Measurements from ENCODE around the gene XKR7.

Gene XKR7

GRCh38 chr20:31979713-31980426 is 11.9 kb downstream of the XKR7 start:
- DNase-seq: peak in 1 of 2 experiments; percentile 12

- no peak for DNase-seq
These were observed 13.8 kb downstream of the XKR7 start for GRCh38 chr20:31981784-31982183.

GRCh38 chr20:31984981-31985471 is 17.1 kb downstream of the XKR7 start:
- DNase-seq: peak; percentile 63 to 84

GRCh38 chr20:31987744-31988143 is 19.8 kb downstream of the XKR7 start:
- DNase-seq: peak in 1 of 2 experiments; percentile 15

- DNase-seq: no peak
These were observed 20.6 kb downstream of the XKR7 start for GRCh38 chr20:31988430-31989015.

GRCh38 chr20:31989030-31989645 is 21.2 kb downstream of the XKR7 start:
- DNase-seq: peak in 1 of 2 experiments; percentile 17

GRCh38 chr20:31990641-31991338 is 22.8 kb downstream of the XKR7 start:
- peak; percentile 69 to 83 for DNase-seq

GRCh38 chr20:31991339-31991705 is 23.4 kb downstream of the XKR7 start:
- peak; percentile 69 to 83 for DNase-seq

GRCh38 chr20:31992086-31992485 is 24.1 kb downstream of the XKR7 start:
- DNase-seq: no peak

- no peak for DNase-seq
These were observed 29.0 kb downstream of the XKR7 start for GRCh38 chr20:31996996-31997395.

GRCh38 chr20:31998246-31998645 is 30.3 kb downstream of the XKR7 start:
- no peak for DNase-seq

GRCh38 chr20:32003325-32003724 is 35.4 kb downstream of the XKR7 start:
- no peak for DNase-seq

- DNase-seq: peak in 1 of 2 experiments; percentile 21
These were observed 37.0 kb downstream of the XKR7 start for GRCh38 chr20:32004963-32005362.

GRCh38 chr20:32006053-32006452 is 38.1 kb downstream of the XKR7 start:
- no peak for DNase-seq

- DNase-seq: peak; percentile 20 to 63
These were observed 39.2 kb downstream of the XKR7 start for GRCh38 chr20:32006841-32007786.

- DNase-seq: peak in 1 of 2 experiments; percentile 52
These were observed 40.1 kb downstream of the XKR7 start for GRCh38 chr20:32007787-32008616.

- no peak for DNase-seq
These were observed 41.6 kb downstream of the XKR7 start for GRCh38 chr20:32009564-32009963.

- DNase-seq: no peak
These were observed 42.1 kb downstream of the XKR7 start, which contains the start of gene CCM2L for GRCh38 chr20:32010101-32010500. Gene CCM2L, plus strand, starts transcription at chr20:32010438. Its CDS starts 17 bp downstream, at chr20:32010455.

GRCh38 chr20:32010666-32011065 is 42.7 kb downstream of the XKR7 start:
- no peak for DNase-seq

GRCh38 chr20:32012159-32012688 is 44.3 kb downstream of the XKR7 start:
- no peak for DNase-seq

- no peak for DNase-seq
These were observed 45.4 kb downstream of the XKR7 start for GRCh38 chr20:32013326-32013725.

Data from NCI-H446 (cell line).